LNCaP clone FGC (cell line): ENCODE data around the gene KCTD16.

Source experiments
- DNase-seq: peaks from one replicate; pipeline ENCODE4 v3.0.0-alpha.2; 2011; ENCODE audit warnings: low read depth
- H3K4me3 ChIP-seq: 2 replicates; pipeline ENCODE4 v1.5.1; 2011; ENCODE audit warnings: mild to moderate bottlenecking, low read depth, low read length, control low read depth
- CTCF ChIP-seq: IDR thresholded peaks from 2 replicates; pipeline ENCODE4 v1.5.1; 2012; ENCODE audit warnings: mild to moderate bottlenecking; ENCODE audit not compliant: control insufficient read depth, insufficient read depth; ENCODE audit errors: extremely low read depth

The KCTD16 gene

GRCh38 chr5:144139586-144139985 lies 31.1 kb upstream of the KCTD16 start:
- TF ChIP-seq CTCF = no peak
- no peak for DNase-seq
- no peak overlapping the region for H3K4me3 ChIP-seq

GRCh38 chr5:144141585-144141984 lies 29.1 kb upstream of the KCTD16 start:
- DNase-seq = no peak
- no peak for TF ChIP-seq CTCF
- no peak overlapping the region for H3K4me3 ChIP-seq

GRCh38 chr5:144142139-144142823 lies 28.4 kb upstream of the KCTD16 start:
- DNase-seq = no peak
- H3K4me3 ChIP-seq = no peak overlapping the region
- peak; percentile 72 for TF ChIP-seq CTCF

GRCh38 chr5:144142824-144143162 lies 27.9 kb upstream of the KCTD16 start:
- TF ChIP-seq CTCF = 0 out of 2 replicates have a peak, but pooled peaks have one; percentile 3
- no peak for DNase-seq
- no peak overlapping the region for H3K4me3 ChIP-seq

GRCh38 chr5:144143625-144144024 lies 27.0 kb upstream of the KCTD16 start:
- no peak overlapping the region for H3K4me3 ChIP-seq
- DNase-seq = no peak
- TF ChIP-seq CTCF = no peak

- DNase-seq = no peak
Measured at GRCh38 chr5:144144956-144145751, 25.5 kb upstream of the KCTD16 start.

More at GRCh38 chr5:144144956-144145751, 25.5 kb upstream of the KCTD16 start:
- no peak overlapping the region for H3K4me3 ChIP-seq
- no peak for TF ChIP-seq CTCF
